BLaER1 treated with 17β-estradiol and CSF1 and Interleukin-3, amounts not matched to agents 10 nM and 100 nM (cell line): ENCODE results near the gene NTM.

ENCODE experiments used
- H3K27ac ChIP-seq, 11 experiments: shearing (Covaris generic); formaldehyde crosslinking; 2 replicates each; pipeline ENCODE4 v1.8.1; 2022
- H3K27me3 ChIP-seq, 11 experiments: shearing (Covaris generic); formaldehyde crosslinking; 2 replicates each; pipeline ENCODE4 v1.8.1; 2022
- H3K36me3 ChIP-seq, 11 experiments: shearing (Covaris generic); formaldehyde crosslinking; 2 replicates each; pipeline ENCODE4 v1.8.1; 2022
- H3K4me1 ChIP-seq, 10 experiments: shearing (Covaris generic); formaldehyde crosslinking; 2 replicates each; pipeline ENCODE4 v1.8.1; 2022
- H3K4me2 ChIP-seq, 11 experiments: shearing (Covaris generic); formaldehyde crosslinking; 2 replicates each; pipeline ENCODE4 v1.8.1; 2022
- H3K4me3 ChIP-seq, 10 experiments: shearing (Covaris generic); formaldehyde crosslinking; 2 replicates each; pipeline ENCODE4 v1.8.1; 2022
- H3K9ac ChIP-seq, 11 experiments: shearing (Covaris generic); formaldehyde crosslinking; 2 replicates each; pipeline ENCODE4 v1.8.1; 2022
- H3K9me3 ChIP-seq, 11 experiments: shearing (Covaris generic); formaldehyde crosslinking; replicated peaks in 1 of 11; 2 replicates each; pipeline ENCODE4 v1.8.1; 2022
- H4K20me1 ChIP-seq, 11 experiments: shearing (Covaris generic); formaldehyde crosslinking; 2 replicates each; pipeline ENCODE4 v1.8.1; 2022
- Cebpa-rat ChIP-seq, 11 experiments: shearing (Covaris generic); IDR thresholded peaks; 2 replicates each; pipeline ENCODE4 v1.8.1; 2022

NTM gene

GRCh38 chr11:131896978-131897615 lies 526.7 kb downstream of the NTM start:
- no peak overlapping the region for H3K27ac ChIP-seq
- no peak overlapping the region for H3K4me2 ChIP-seq
- no peaks in the 10 kb centered on the region for H3K36me3 ChIP-seq
- no peaks in the 10 kb centered on the region for H3K9me3 ChIP-seq
- no peaks in the 10 kb centered on the region for H3K27me3 ChIP-seq
- no peak for TF ChIP-seq Cebpa-rat (IDR thresholded peaks at IDR 0.05)
- H4K20me1 ChIP-seq: no peaks in the 10 kb centered on the region
- peaks cover 6 to 23% (median 13%) of the 10 kb centered on the region in 10 experiments; a peak in 19 of 20 replicates for H3K4me1 ChIP-seq
- H3K4me3 ChIP-seq: no peak overlapping the region
- H3K9ac ChIP-seq: no peak overlapping the region

GRCh38 chr11:131897956-131898355 lies 527.5 kb downstream of the NTM start:
- Histone ChIP-seq H3K9me3 (no peaks in the 10 kb centered on the region), H3K4me2 (no peak overlapping the region), H3K27me3 (no peaks in the 10 kb centered on the region), H3K9ac (no peak overlapping the region), H3K4me1 (peaks cover 6 to 29% (median 13%) of the 10 kb centered on the region in 10 experiments; a peak in 19 of 20 replicates), H3K36me3 (no peaks in the 10 kb centered on the region), H3K27ac (no peak overlapping the region), H4K20me1 (no peaks in the 10 kb centered on the region), H3K4me3 (no peak overlapping the region)
- no peak for TF ChIP-seq Cebpa-rat (IDR thresholded peaks at IDR 0.05)

DNA sequence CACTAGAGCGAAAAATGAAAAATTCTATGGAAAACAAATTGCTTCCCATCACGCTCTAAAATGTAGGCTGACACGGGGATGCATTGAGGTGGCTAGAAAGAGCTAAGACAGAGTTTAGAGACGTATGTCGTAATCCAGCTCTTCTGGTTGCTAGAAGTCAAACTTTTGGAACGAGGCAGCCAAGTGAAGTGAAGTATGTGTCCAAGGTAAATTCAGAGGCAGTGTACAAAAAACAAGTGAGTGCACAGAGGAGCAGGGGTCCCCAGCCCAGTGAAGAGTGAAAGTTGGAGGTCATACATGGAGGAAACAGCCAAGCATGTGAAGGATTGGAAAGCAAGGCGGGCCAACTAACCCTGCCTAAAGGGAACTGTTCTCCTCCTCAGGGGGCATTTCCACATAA lies 528.5 kb downstream of the NTM start:
- no peak overlapping the region for H3K9ac ChIP-seq
- no peak overlapping the region for H3K27ac ChIP-seq
- TF ChIP-seq Cebpa-rat (IDR thresholded peaks at IDR 0.05): peak in 3 of 11 experiments; percentile 17 to 67 (median 27); a peak in 1 of 22 replicates

GRCh38 chr11:131899950-131900580 lies 529.6 kb downstream of the NTM start:
- Histone ChIP-seq H3K4me1 (peaks cover 6 to 29% (median 13%) of the 10 kb centered on the region in 10 experiments; a peak in 19 of 20 replicates), H3K4me3 (no peak overlapping the region), H3K9ac (peak overlapping the region in 2 of 11 experiments; percentile 10 to 29; a peak in 1 of 22 replicates), H3K27me3 (no peaks in the 10 kb centered on the region), H3K4me2 (peak overlapping the region; percentile 1 to 76 (median 53); a peak in 19 of 22 replicates), H3K27ac (peak overlapping the region in 3 of 11 experiments; percentile 14 to 35 (median 34); a peak in 3 of 22 replicates), H3K36me3 (no peaks in the 10 kb centered on the region), H3K9me3 (no peaks in the 10 kb centered on the region), H4K20me1 (no peaks in the 10 kb centered on the region)
- no peak for TF ChIP-seq Cebpa-rat (IDR thresholded peaks at IDR 0.05)

More for the DNA sequence above, 528.5 kb downstream of the NTM start:
- H3K9me3 ChIP-seq: no peaks in the 10 kb centered on the region
- no peak overlapping the region for H3K4me3 ChIP-seq
- H3K4me1 ChIP-seq: peaks cover 6 to 29% (median 13%) of the 10 kb centered on the region in 10 experiments; a peak in 19 of 20 replicates
- no peak overlapping the region for H3K4me2 ChIP-seq
- no peaks in the 10 kb centered on the region for H3K36me3 ChIP-seq
- no peaks in the 10 kb centered on the region for H3K27me3 ChIP-seq
- H4K20me1 ChIP-seq: no peaks in the 10 kb centered on the region

DNA sequence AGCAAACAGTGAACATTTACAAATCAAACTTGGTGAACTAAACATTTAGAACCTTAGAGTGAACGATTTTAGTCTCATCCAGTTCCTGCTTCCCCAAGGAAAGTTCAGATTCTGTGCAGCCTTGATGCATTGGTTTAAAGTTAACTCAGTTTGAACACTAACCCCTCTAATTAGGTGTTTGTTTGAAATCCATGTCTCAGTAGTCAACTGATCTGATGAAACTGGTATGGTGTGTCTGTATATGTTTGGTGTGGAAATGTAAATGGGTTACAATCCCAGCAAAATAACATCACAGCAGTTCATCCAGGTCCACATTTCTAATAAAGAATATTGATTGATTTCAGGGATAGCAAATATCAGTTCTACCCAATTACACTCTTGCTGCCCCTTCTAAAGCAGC lies 532.0 kb downstream of the NTM start:
- no peak for TF ChIP-seq Cebpa-rat (IDR thresholded peaks at IDR 0.05)
- peaks cover 6 to 29% (median 13%) of the 10 kb centered on the region in 10 experiments; a peak in 19 of 20 replicates for H3K4me1 ChIP-seq
- no peak overlapping the region for H3K4me3 ChIP-seq
- no peaks in the 10 kb centered on the region for H3K27me3 ChIP-seq
- H3K36me3 ChIP-seq: no peaks in the 10 kb centered on the region
- no peak overlapping the region for H3K9ac ChIP-seq
- peak overlapping the region in 2 of 11 experiments; percentile 2 to 35; a peak in 2 of 22 replicates for H3K4me2 ChIP-seq
- H3K9me3 ChIP-seq: no peaks in the 10 kb centered on the region
- H4K20me1 ChIP-seq: no peaks in the 10 kb centered on the region
- no peak overlapping the region for H3K27ac ChIP-seq

- H3K4me1 ChIP-seq: peaks cover 6 to 29% (median 13%) of the 10 kb centered on the region in 10 experiments; a peak in 19 of 20 replicates
- TF ChIP-seq Cebpa-rat (IDR thresholded peaks at IDR 0.05): no peak
- H3K4me3 ChIP-seq: no peak overlapping the region
- no peak overlapping the region for H3K9ac ChIP-seq
- no peaks in the 10 kb centered on the region for H3K9me3 ChIP-seq
- no peaks in the 10 kb centered on the region for H3K36me3 ChIP-seq
- no peaks in the 10 kb centered on the region for H3K27me3 ChIP-seq
- no peaks in the 10 kb centered on the region for H4K20me1 ChIP-seq
- H3K27ac ChIP-seq: no peak overlapping the region
- H3K4me2 ChIP-seq: no peak overlapping the region
These were observed 532.7 kb downstream of the NTM start for GRCh38 chr11:131903074-131903473.

- H3K27me3 ChIP-seq: no peaks in the 10 kb centered on the region
- peaks cover 6 to 28% (median 13%) of the 10 kb centered on the region in 10 experiments; a peak in 19 of 20 replicates for H3K4me1 ChIP-seq
- TF ChIP-seq Cebpa-rat (IDR thresholded peaks at IDR 0.05): no peak
- H3K36me3 ChIP-seq: no peaks in the 10 kb centered on the region
- H3K27ac ChIP-seq: no peak overlapping the region
- H3K4me3 ChIP-seq: no peak overlapping the region
- no peak overlapping the region for H3K9ac ChIP-seq
- H3K9me3 ChIP-seq: no peaks in the 10 kb centered on the region
- no peaks in the 10 kb centered on the region for H4K20me1 ChIP-seq
- H3K4me2 ChIP-seq: no peak overlapping the region
These were observed 534.3 kb downstream of the NTM start for GRCh38 chr11:131904756-131905155.

DNA sequence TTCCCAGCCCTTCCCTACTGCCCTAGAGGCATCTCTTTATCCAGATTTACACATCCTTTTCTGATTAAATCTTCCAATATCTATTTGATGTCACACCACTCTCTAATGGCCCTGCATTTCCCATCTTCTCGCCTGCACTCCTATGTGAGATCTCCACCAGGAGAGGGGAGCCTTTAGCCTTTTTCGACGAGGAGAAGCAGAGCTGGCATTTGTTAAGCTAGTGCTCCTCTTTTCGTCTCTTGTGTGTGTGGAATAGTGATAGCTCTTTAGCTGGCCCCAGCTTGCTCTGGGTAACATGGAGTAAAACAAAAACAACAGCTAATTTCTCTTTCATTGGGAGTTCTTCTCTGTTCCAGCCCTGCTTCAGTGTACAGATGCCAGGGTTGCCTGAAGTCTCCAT lies 536.5 kb downstream of the NTM start:
- no peaks in the 10 kb centered on the region for H3K27me3 ChIP-seq
- no peak for TF ChIP-seq Cebpa-rat (IDR thresholded peaks at IDR 0.05)
- H3K4me3 ChIP-seq: no peak overlapping the region
- no peak overlapping the region for H3K4me2 ChIP-seq
- peaks cover 0 to 18% (median 12%) of the 10 kb centered on the region in 11 experiments; a peak in 15 of 22 replicates for H3K9me3 ChIP-seq
- peaks cover 0 to 7% (median 0%) of the 10 kb centered on the region in 10 experiments; a peak in 2 of 20 replicates for H3K4me1 ChIP-seq
- no peaks in the 10 kb centered on the region for H4K20me1 ChIP-seq
- H3K27ac ChIP-seq: no peak overlapping the region
- H3K36me3 ChIP-seq: no peaks in the 10 kb centered on the region
- no peak overlapping the region for H3K9ac ChIP-seq

DNA sequence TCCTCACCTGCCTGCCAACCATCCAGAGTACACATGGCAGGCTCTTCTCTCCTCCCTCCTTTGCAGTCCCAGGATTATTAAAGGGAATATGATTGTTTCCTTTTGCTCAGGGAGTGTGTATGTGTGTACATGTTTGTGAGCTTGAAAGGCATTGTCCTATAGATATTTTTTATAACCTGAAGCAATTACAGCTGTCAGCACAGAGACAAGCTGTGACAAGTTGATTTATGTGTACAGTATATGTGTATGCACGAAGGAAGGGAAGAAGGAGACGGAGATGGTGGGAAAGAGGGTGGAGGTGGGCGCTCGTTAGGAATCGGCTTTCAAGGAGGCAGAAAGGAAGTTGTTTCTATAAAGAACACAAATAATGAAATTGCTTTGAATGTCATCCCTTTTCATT lies 537.0 kb downstream of the NTM start:
- Histone ChIP-seq H3K4me3 (no peak overlapping the region), H3K9me3 (peaks cover 0 to 18% (median 12%) of the 10 kb centered on the region in 11 experiments; a peak in 15 of 22 replicates), H3K27ac (no peak overlapping the region), H3K27me3 (no peaks in the 10 kb centered on the region), H3K4me2 (no peak overlapping the region), H4K20me1 (no peaks in the 10 kb centered on the region), H3K36me3 (no peaks in the 10 kb centered on the region), H3K9ac (no peak overlapping the region), H3K4me1 (peaks cover 0 to 3% (median 0%) of the 10 kb centered on the region in 10 experiments; a peak in 2 of 20 replicates)
- TF ChIP-seq Cebpa-rat (IDR thresholded peaks at IDR 0.05): no peak
